DMS53 treated with DMSO at 0.1 percent for 48 hours (cell line): ENCODE results near the gene ALG9.
"Not testable (repeated sequence)": the region's sequence is repeated elsewhere in the genome, so short reads cannot be mapped to it uniquely, and the experiment has no call there.

Source experiments
- DNase-seq: peaks from one replicate; lab custom pipeline; 2025; ENCODE audit not compliant: unreplicated experiment; lab: John Stamatoyannopoulos, UW

Gene ALG9

GRCh38 chr11:111797145-111797581 is 74.2 kb downstream of the ALG9 start:
- DNase-seq, result peak; percentile 2

GRCh38 chr11:111796696-111797095 is 74.7 kb downstream of the ALG9 start:
- DNase-seq, result no peak

GRCh38 chr11:111795334-111795985 is 75.9 kb downstream of the ALG9 start:
- DNase-seq, result no peak

GRCh38 chr11:111793863-111794262 is 77.5 kb downstream of the ALG9 start:
- DNase-seq, result no peak

- no peak for DNase-seq
Observed at GRCh38 chr11:111792955-111793500, 78.4 kb downstream of the ALG9 start.

- no peak for DNase-seq
Observed at GRCh38 chr11:111792314-111792713, 79.1 kb downstream of the ALG9 start.

- DNase-seq, result no peak
Observed at GRCh38 chr11:111788464-111788863, 82.9 kb downstream of the ALG9 start.

GRCh38 chr11:111788051-111788450 is 83.3 kb downstream of the ALG9 start:
- no peak for DNase-seq

- no peak for DNase-seq
Observed at GRCh38 chr11:111785886-111786412, 85.4 kb downstream of the ALG9 start.

- DNase-seq, result no peak
Observed at GRCh38 chr11:111785076-111785475, 86.3 kb downstream of the ALG9 start.

GRCh38 chr11:111784311-111784710 is 87.1 kb downstream of the ALG9 start:
- not testable (repeated sequence) for DNase-seq

- no peak for DNase-seq
Observed at GRCh38 chr11:111782109-111782741, 89.2 kb downstream of the ALG9 start.

- DNase-seq, result no peak
Observed at GRCh38 chr11:111779118-111779517, 92.3 kb downstream of the ALG9 start.

GRCh38 chr11:111778047-111778558 is 93.3 kb downstream of the ALG9 start:
- peak; percentile 12 for DNase-seq

GRCh38 chr11:111777094-111778046 is 94.0 kb downstream of the ALG9 start:
- peak; percentile 64 for DNase-seq

GRCh38 chr11:111776398-111777093 is 94.8 kb downstream of the ALG9 start:
- DNase-seq, result no peak

GRCh38 chr11:111774955-111775710 is 96.2 kb downstream of the ALG9 start:
- no peak for DNase-seq

GRCh38 chr11:111772535-111772934 is 98.8 kb downstream of the ALG9 start:
- no peak for DNase-seq

- not testable (repeated sequence) for DNase-seq
Observed at GRCh38 chr11:111771205-111771604, 100.2 kb downstream of the ALG9 start.
